ENCODE measurements around the gene CASK. TPM values are rescaled to one million over a fixed set of nuclear protein-coding genes. Genes with fewer than 3 reads are reported as not detected.

Gene CASK
- polyA plus RNA-seq, 1 donor from 2014 or later = 58.3 TPM

DNA sequence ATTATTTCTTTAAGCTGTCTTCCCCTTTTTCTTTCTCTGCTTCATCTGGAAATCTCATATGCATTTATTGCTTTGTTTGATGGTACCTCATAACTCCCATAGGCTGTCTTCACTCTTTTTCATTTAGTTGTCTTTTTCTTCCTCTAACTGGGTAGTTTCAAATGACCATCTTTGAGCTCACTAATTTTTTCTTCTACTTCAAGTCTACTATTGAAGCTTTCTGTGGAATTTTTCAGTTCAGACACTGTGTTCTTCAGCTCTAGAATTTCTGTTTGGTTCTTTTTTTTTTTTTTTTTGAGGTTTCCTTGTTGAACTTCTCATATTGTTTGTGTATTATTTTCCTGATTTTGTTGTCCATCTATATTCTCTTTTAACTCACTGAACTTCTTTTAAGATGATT, 23.0 kb downstream of the CASK start:
- Histone ChIP-seq H3K36me3 (ENCODE audit: insufficient read depth, low read length) (no peaks in the 10 kb centered on the region), H3K27ac (ENCODE audit: low read length) (no peak overlapping the region), H3K4me2 (ENCODE audit: low read length) (no peak overlapping the region), H3K79me2 (replicated peaks; ENCODE audit: insufficient read depth, low read length) (peaks cover 25% of the 10 kb centered on the region), H3K9me2 (ENCODE audit: insufficient read depth, low read length) (no peaks in the 10 kb centered on the region), H2AFZ (ENCODE audit: low read depth, low read length) (no peak overlapping the region), H4K20me1 (ENCODE audit: insufficient read depth) (no peaks in the 10 kb centered on the region), H3K9ac (ENCODE audit: low read length) (no peak overlapping the region), H3K27me3 (ENCODE audit: insufficient read depth, low read depth, low read length) (no peaks in the 10 kb centered on the region), H3K4me3 (ENCODE audit: low read length) (no peak overlapping the region), H3F3A (ENCODE audit: insufficient read depth, low read length, poor library complexity, severe bottlenecking) (no peaks in the 10 kb centered on the region), H3K9me3 (ENCODE audit: low read length) (no peaks in the 10 kb centered on the region)
- TF ChIP-seq RAD21 (conservative IDR thresholded peaks at IDR 0.05) (no peak), TAF1 (IDR thresholded peaks at IDR 0.05; ENCODE audit: low read depth) (no peak), CTCF (IDR thresholded peaks at IDR 0.05; ENCODE audit: poor library complexity, severe bottlenecking) (no peak), EP300 (conservative IDR thresholded peaks at IDR 0.05; ENCODE audit: poor library complexity, severe bottlenecking) (no peak), EZH2 (IDR thresholded peaks at IDR 0.05; ENCODE audit: borderline replicate concordance, insufficient read depth, low read length, poor library complexity, severe bottlenecking) (no peak), SMC3 (conservative IDR thresholded peaks at IDR 0.05; ENCODE audit: poor library complexity) (no peak), MXI1 (conservative IDR thresholded peaks at IDR 0.05; ENCODE audit: poor library complexity, severe bottlenecking) (no peak), POLR2AphosphoS5 (IDR thresholded peaks at IDR 0.05) (no peak)
- TF ChIP-seq, protein P1, sequence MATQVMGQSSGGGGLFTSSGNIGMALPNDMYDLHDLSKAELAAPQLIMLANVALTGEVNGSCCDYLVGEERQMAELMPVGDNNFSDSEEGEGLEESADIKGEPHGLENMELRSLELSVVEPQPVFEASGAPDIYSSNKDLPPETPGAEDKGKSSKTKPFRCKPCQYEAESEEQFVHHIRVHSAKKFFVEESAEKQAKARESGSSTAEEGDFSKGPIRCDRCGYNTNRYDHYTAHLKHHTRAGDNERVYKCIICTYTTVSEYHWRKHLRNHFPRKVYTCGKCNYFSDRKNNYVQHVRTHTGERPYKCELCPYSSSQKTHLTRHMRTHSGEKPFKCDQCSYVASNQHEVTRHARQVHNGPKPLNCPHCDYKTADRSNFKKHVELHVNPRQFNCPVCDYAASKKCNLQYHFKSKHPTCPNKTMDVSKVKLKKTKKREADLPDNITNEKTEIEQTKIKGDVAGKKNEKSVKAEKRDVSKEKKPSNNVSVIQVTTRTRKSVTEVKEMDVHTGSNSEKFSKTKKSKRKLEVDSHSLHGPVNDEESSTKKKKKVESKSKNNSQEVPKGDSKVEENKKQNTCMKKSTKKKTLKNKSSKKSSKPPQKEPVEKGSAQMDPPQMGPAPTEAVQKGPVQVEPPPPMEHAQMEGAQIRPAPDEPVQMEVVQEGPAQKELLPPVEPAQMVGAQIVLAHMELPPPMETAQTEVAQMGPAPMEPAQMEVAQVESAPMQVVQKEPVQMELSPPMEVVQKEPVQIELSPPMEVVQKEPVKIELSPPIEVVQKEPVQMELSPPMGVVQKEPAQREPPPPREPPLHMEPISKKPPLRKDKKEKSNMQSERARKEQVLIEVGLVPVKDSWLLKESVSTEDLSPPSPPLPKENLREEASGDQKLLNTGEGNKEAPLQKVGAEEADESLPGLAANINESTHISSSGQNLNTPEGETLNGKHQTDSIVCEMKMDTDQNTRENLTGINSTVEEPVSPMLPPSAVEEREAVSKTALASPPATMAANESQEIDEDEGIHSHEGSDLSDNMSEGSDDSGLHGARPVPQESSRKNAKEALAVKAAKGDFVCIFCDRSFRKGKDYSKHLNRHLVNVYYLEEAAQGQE (IDR thresholded peaks at IDR 0.05; ENCODE audit: borderline replicate concordance) = no peak

DNA sequence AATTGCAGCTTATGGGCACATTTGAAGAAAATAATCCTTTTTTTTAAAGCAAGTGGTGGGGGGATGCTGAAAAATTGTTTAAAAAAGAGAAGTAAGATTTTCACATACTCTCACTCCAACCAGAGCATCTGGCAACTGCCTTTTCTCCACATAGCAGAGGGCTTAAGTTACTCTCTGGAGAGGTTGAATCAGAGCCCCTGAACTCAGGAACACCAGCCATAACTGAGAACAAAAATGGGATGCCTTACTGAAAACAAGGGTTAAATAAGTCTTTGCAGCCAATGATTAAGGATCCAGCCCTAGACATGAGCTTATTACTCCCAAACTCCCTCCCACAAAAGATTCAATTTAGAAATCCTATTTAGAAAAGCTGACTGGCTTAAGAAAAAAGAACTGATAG, 27.5 kb downstream of the CASK start:
- Histone ChIP-seq H3K4me3 (ENCODE audit: low read length) (no peak overlapping the region), H4K20me1 (ENCODE audit: insufficient read depth) (no peaks in the 10 kb centered on the region), H3K4me2 (ENCODE audit: low read length) (no peak overlapping the region), H3F3A (ENCODE audit: insufficient read depth, low read length, poor library complexity, severe bottlenecking) (no peaks in the 10 kb centered on the region), H3K27me3 (ENCODE audit: insufficient read depth, low read depth, low read length) (no peaks in the 10 kb centered on the region), H3K9ac (ENCODE audit: low read length) (no peak overlapping the region), H3K9me2 (ENCODE audit: insufficient read depth, low read length) (no peaks in the 10 kb centered on the region), H2AFZ (ENCODE audit: low read depth, low read length) (no peak overlapping the region), H3K36me3 (ENCODE audit: insufficient read depth, low read length) (no peaks in the 10 kb centered on the region), H3K27ac (ENCODE audit: low read length) (no peak overlapping the region), H3K9me3 (ENCODE audit: low read length) (no peaks in the 10 kb centered on the region), H3K79me2 (replicated peaks; ENCODE audit: insufficient read depth, low read length) (peaks cover 10% of the 10 kb centered on the region)
- no peak for TF ChIP-seq EP300 (conservative IDR thresholded peaks at IDR 0.05; ENCODE audit: poor library complexity, severe bottlenecking)
- no peak for TF ChIP-seq SMC3 (conservative IDR thresholded peaks at IDR 0.05; ENCODE audit: poor library complexity)
- TF ChIP-seq RAD21 (conservative IDR thresholded peaks at IDR 0.05) = no peak
- no peak for TF ChIP-seq EZH2 (IDR thresholded peaks at IDR 0.05; ENCODE audit: borderline replicate concordance, insufficient read depth, low read length, poor library complexity, severe bottlenecking)
- TF ChIP-seq MXI1 (conservative IDR thresholded peaks at IDR 0.05; ENCODE audit: poor library complexity, severe bottlenecking) = no peak
- TF ChIP-seq POLR2AphosphoS5 (IDR thresholded peaks at IDR 0.05) = no peak
- TF ChIP-seq, protein P1 (IDR thresholded peaks at IDR 0.05; ENCODE audit: borderline replicate concordance) = no peak
- TF ChIP-seq TAF1 (IDR thresholded peaks at IDR 0.05; ENCODE audit: low read depth) = no peak
- no peak for TF ChIP-seq CTCF (IDR thresholded peaks at IDR 0.05; ENCODE audit: poor library complexity, severe bottlenecking)
